Prostate gland (tissue), 2 donors: ENCODE results near the gene LGALS8. TPM values are rescaled to one million over a fixed set of nuclear protein-coding genes. Genes with fewer than 3 reads are reported as not detected.
"Not testable (repeated sequence)": the region's sequence is repeated elsewhere in the genome, so short reads cannot be mapped to it uniquely, and the experiment has no call there.

Experiments used
- DNase-seq: peaks from one replicate; pipeline ENCODE4 v3.0.0-alpha.2; 2019; ENCODE audit warnings: low spot score
- H3K27ac ChIP-seq, 2 donors: fragments of 200-600 bp; sonication (generic); 2 replicates each; pipeline ENCODE4 v1.5.1; 2017 to 2019
- H3K27me3 ChIP-seq: fragments of 200-600 bp; sonication (generic); replicated peaks from 2 replicates; pipeline ENCODE4 v1.5.1; 2019; ENCODE audit not compliant: insufficient read depth
- H3K36me3 ChIP-seq, 2 donors: fragments of 200-600 bp; sonication (generic); 1 replicate in 1 of 2; 2 replicates in 1 of 2; pipeline versions ENCODE4 v1.5.1 to v1.8.1; 2017 to 2019
- H3K4me1 ChIP-seq: fragments of 200-600 bp; sonication (generic); replicated peaks from 2 replicates; pipeline ENCODE4 v1.5.1; 2019
- H3K4me3 ChIP-seq, 2 donors: fragments of 200-600 bp; sonication (generic); 2 replicates each; pipeline ENCODE4 v1.5.1; 2017 to 2019
- H3K9me3 ChIP-seq: fragments of 200-600 bp; sonication (generic); 2 replicates; pipeline ENCODE4 v1.5.1; 2017
- POLR2A ChIP-seq: fragments of 450-650 bp; IDR thresholded peaks from one replicate; pipeline ENCODE4 v1.6.1; 2016; ENCODE audit warnings: antibody characterized with exemption, mild to moderate bottlenecking
- POLR2AphosphoS5 ChIP-seq: sonication (generic); formaldehyde crosslinking; IDR thresholded peaks from one replicate; pipeline ENCODE4 v1.6.1; 2017; ENCODE audit warnings: antibody characterized with exemption
- WGBS: methylation state at CpG from one replicate; pipeline ENCODE4 v1.1.5; 2018; 5-methylcytosine and 5-hydroxymethylcytosine counted together
- intact Hi-C: fragments of 100-400 bp; cut with DNase I; formaldehyde crosslinking; loops from one replicate; pipeline ENCODE4 v1.14.2; 2022
- total RNA-seq, 2 donors: library from RNA; depleted of rRNA; stranded (reverse); fragments of >200 nt; gene quantifications; one replicate each; pipeline ENCODE4 v1.1.0, GENCODE V29; 2016
- TF ChIP-seq, protein P1 (sequence below), 4 experiments: fragments of 200-600 bp in 2 of 4; fragments of 450-650 bp in 2 of 4; sonication (generic) in 2 of 4; IDR thresholded peaks; 1 replicate in 3 of 4; 2 replicates in 1 of 4; pipeline ENCODE4 v1.5.1; 2016 to 2019; ENCODE audit warnings: antibody characterized with exemption in 4 of 4, mild to moderate bottlenecking in 2 of 4, moderate library complexity in 2 of 4

Gene LGALS8
- total RNA-seq, 2 donors from 2014 or later, result 86.0 to 119 TPM

DNA sequence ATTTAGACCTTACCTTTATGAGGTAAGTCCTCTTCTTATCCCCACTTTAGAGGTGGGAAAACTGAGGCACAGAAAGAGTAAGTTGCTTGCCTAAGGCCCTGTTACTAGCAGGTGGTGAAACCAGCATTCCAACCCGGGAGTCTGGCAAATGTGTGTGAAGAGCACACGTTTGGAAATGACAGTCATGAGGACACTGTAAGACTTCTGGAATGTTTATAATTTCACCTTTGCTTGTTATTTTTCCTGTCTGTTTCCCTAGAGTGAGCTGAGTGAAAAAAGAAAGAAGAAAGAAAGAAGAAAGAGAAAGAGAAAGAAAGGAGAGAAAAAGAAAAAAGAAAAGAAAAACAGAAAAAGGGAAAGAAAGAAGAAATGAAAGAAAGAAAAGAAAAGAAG, 21.2 kb upstream of the LGALS8 start:
- TF ChIP-seq POLR2A, result no peak
- TF ChIP-seq, protein P1, sequence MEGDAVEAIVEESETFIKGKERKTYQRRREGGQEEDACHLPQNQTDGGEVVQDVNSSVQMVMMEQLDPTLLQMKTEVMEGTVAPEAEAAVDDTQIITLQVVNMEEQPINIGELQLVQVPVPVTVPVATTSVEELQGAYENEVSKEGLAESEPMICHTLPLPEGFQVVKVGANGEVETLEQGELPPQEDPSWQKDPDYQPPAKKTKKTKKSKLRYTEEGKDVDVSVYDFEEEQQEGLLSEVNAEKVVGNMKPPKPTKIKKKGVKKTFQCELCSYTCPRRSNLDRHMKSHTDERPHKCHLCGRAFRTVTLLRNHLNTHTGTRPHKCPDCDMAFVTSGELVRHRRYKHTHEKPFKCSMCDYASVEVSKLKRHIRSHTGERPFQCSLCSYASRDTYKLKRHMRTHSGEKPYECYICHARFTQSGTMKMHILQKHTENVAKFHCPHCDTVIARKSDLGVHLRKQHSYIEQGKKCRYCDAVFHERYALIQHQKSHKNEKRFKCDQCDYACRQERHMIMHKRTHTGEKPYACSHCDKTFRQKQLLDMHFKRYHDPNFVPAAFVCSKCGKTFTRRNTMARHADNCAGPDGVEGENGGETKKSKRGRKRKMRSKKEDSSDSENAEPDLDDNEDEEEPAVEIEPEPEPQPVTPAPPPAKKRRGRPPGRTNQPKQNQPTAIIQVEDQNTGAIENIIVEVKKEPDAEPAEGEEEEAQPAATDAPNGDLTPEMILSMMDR (IDR thresholded peaks at IDR 0.05), result no peak
- TF ChIP-seq POLR2AphosphoS5, result no peak
- WGBS, result 4% methylated on average over 2 of the region's 2 CpGs
- peak overlapping the region; percentile 56 to 74 for H3K27ac ChIP-seq
- intact Hi-C loops, result no loop called here
- DNase-seq, result no peak
- no peaks in the 10 kb centered on the region for H3K36me3 ChIP-seq
- no peak overlapping the region for H3K4me3 ChIP-seq
- H3K4me1 ChIP-seq, result no peaks in the 10 kb centered on the region
- H3K27me3 ChIP-seq, result no peaks in the 10 kb centered on the region
- H3K9me3 ChIP-seq, result no peaks in the 10 kb centered on the region

DNA sequence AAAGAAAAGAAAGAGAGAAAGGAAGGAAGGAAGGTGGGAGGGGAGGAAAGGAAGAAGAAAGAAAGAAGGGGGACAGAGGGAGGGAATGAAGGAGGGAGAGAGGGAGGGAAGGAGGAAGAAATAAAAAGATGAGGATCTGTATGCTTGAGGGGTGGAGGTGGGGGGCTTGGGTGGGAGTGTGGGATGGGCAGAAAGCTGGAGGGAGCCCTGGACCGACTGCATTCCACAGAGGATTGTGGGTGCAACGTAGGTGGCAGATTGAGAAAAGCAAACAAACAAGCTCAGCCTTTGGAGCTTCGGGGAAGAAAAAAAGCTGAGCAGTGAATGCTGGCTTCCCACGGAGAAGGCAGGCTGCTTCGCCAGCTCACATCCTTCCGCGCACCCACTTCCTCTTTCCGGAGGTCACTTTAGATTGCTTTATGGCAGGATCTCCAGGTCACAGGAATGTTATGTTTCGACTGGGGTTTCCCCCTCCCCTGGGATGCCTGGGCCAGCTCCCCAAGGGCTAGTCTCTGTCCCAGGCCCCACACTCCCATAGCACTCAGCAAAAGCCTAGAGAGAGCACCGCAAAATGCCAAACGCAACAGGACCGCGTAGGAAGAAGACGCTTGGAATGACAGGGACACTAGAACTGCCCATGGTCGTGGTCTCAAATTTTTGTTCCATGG, 20.7 kb upstream of the LGALS8 start:
- intact Hi-C loops, result no loop called here
- no peaks in the 10 kb centered on the region for H3K36me3 ChIP-seq
- 12% methylated on average over 15 of the region's 15 CpGs for WGBS
- TF ChIP-seq, protein P1 (IDR thresholded peaks at IDR 0.05), result no peak
- TF ChIP-seq POLR2A, result peak; percentile 25
- peak; percentile 56 for TF ChIP-seq POLR2AphosphoS5
- no peaks in the 10 kb centered on the region for H3K27me3 ChIP-seq
- peak overlapping the region; percentile 8 to 9 for H3K4me3 ChIP-seq
- H3K9me3 ChIP-seq, result no peaks in the 10 kb centered on the region
- H3K27ac ChIP-seq, result peak overlapping the region; percentile 56 to 74
- H3K4me1 ChIP-seq, result no peaks in the 10 kb centered on the region
- DNase-seq, result peak; percentile 65

DNA sequence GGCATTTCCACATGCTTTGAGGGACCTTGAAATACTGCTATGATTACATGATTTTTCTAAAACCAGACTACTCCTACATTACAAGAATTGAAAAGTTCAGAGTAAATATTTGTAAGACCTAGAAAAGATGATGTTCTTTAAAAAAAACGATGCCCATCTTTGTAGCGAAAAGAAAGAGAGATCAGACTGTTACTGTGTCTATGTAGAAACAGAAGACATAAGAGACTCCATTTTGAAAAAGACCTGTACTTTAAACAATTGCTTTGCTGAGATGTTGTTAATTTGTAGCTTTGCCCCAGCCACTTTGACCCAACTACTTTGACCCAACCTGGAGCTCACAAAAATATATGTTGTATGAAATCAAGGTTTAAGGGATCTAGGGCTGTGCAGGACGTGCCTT, 19.4 kb upstream of the LGALS8 start:
- H3K27me3 ChIP-seq, H3K36me3 ChIP-seq, DNase-seq, H3K9me3 ChIP-seq, intact Hi-C loops, H3K4me1 ChIP-seq, H3K4me3 ChIP-seq, H3K27ac ChIP-seq: not testable (repeated sequence)
- 87% methylated on average over 3 of the region's 3 CpGs for WGBS

DNA sequence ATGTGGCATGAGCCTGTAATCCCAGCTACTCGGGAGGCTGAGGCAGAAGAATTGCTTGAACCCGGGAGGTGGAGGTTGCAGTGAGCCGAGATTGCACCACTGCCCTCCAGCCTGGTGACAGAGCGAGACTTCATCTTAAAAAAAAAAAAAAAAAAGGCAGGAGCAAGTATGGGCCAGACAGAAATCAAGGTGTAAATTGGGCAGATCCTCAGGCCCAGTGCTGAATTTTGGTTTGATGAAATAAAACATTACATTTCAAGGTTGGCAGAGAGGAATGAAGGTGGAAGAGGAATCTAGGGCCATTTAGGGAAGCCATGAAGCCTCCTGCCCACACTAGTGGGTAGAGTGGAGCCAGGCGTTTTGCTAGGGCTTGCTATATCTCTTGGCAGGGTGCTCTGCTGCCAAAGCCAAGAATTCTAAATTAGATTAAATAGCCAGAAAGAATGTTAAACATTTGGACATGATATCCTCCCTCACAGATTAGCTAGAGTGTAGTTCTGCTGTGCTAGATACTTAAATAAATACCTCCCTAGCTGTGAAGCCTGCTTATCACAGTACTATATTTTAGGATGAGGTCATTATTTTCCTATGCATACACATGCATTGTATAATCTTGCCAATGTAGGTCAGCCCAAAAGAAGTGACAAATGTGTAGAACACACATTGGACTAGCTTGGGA, 16.6 kb upstream of the LGALS8 start:
- Histone ChIP-seq H3K4me1 (no peaks in the 10 kb centered on the region), H3K4me3 (no peak overlapping the region), H3K9me3 (no peaks in the 10 kb centered on the region), H3K27me3 (no peaks in the 10 kb centered on the region), H3K27ac (no peak overlapping the region), H3K36me3 (no peaks in the 10 kb centered on the region)
- DNase-seq, result peak; percentile 25
- intact Hi-C loops, result no loop called here
- TF ChIP-seq POLR2AphosphoS5 (peak; percentile 26), POLR2A (no peak)
- TF ChIP-seq, protein P1 (IDR thresholded peaks at IDR 0.05), result no peak
- whole genome bisulfite sequencing, result 66% methylated on average over 5 of the region's 5 CpGs

DNA sequence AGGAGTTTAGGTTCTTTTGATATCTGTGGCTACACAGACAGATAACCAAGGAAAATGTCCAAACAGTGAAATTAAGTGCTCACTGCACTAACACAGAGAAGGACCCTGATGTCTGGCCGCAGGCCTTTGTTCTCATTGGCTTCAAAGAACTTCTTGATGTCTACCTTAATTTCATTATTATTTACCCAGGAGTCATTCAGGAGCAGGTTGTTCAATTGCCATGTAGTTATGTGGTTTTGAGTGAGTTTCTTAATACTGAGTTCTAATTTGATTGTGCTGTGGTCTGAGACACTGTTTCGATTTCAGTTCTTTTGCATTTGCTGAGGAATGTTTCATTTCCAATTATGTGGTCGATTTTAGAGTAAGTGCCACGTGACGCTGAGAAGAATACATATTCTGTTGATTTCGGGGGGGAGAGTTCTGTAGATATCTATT, 15.2 kb upstream of the LGALS8 start:
- Histone ChIP-seq H3K4me1 (no peaks in the 10 kb centered on the region), H3K27me3 (no peaks in the 10 kb centered on the region), H3K36me3 (no peaks in the 10 kb centered on the region), H3K9me3 (no peaks in the 10 kb centered on the region), H3K27ac (no peak overlapping the region), H3K4me3 (no peak overlapping the region)
- TF ChIP-seq, protein P1 (IDR thresholded peaks at IDR 0.05), result no peak
- TF ChIP-seq POLR2AphosphoS5 (no peak), POLR2A (no peak)
- intact Hi-C loops, result no loop called here
- DNase-seq, result no peak
- WGBS, result 72% methylated on average over 6 of the region's 6 CpGs
